ENCODE measurements around the gene OSBPL1A. TPM values are rescaled to one million over a fixed set of nuclear protein-coding genes. Genes with fewer than 3 reads are reported as not detected.

OSBPL1A gene
- total and polyA plus RNA-seq, 2 of the 8 experiments (the other 6 are each of a cell fraction or from before 2014, with no cell fraction given): 53.2 to 74.9 TPM

DNA sequence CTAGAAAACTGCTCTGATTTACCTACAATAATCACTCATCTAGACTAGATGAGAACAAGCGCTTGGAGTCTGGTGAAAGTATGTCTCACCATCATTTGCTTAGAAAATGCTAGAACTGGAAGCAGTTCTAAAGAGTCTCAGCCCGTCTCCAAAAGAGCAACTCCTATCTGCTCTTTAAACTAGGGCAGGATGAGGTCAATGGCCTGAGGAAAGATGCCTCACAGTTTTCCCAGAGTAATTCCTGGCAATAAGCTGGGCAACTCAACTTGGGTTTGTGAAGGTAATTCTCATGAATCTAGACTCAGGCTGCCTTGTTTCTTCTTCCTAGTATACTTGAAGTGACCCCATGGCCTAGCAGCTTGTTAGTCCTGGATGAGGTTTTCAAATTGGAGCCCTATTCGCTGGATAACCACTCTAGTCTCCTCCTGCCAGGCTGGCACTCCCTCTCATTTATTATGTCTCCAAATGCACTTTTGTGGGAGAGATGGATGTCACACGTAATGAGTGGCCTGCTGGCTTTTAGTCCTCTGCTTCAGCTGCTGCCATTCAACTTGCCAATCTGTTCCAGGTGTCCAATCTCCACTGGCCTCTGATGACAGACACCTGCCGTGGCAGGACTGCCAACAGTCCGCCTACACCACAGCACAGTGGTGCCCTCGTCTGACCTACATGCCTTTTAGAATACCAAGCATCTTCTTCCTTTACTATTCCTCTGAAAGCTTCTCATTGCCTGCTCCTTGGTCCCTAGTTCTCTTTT, 177.9 kb downstream of the OSBPL1A start (continued):
- no peak for TF ChIP-seq CBX5 (IDR thresholded peaks at IDR 0.05; ENCODE audit: low read depth, low read length)
- no peak for TF ChIP-seq SUZ12 (IDR thresholded peaks at IDR 0.05; ENCODE audit: low read length)
